Thoracic aorta (tissue), 2 donors: ENCODE data around the gene SNTG2. TPM values are rescaled to one million over a fixed set of nuclear protein-coding genes. Genes with fewer than 3 reads are reported as not detected.

Experiments
- ATAC-seq: fragments of 150-250 bp; one replicate; pipeline ENCODE4 v1.8.0; 2017; ENCODE audit warnings: low read depth; ENCODE audit not compliant: insufficient number of reproducible peaks, low FRiP score
- DNase-seq: peaks from one replicate; pipeline ENCODE4 v3.0.0-alpha.2; 2020; ENCODE audit warnings: low spot score
- H3K27ac ChIP-seq, 2 donors: fragments of 200-600 bp; sonication (generic); 1 replicate in 1 of 2; 2 replicates in 1 of 2; pipeline ENCODE4 v1.5.1; 2016; ENCODE audit warnings: mild to moderate bottlenecking in 2 of 2, moderate library complexity in 2 of 2
- H3K27me3 ChIP-seq: fragments of 200-600 bp; sonication (generic); replicated peaks from 2 replicates; pipeline ENCODE4 v1.6.0; 2016; ENCODE audit warnings: mild to moderate bottlenecking; ENCODE audit not compliant: insufficient read depth
- H3K36me3 ChIP-seq: fragments of 200-600 bp; sonication (generic); one replicate; pipeline ENCODE4 v1.5.1; 2016
- H3K4me1 ChIP-seq, 2 donors: fragments of 200-600 bp; sonication (generic); 1 replicate in 1 of 2; 2 replicates in 1 of 2; pipeline versions ENCODE4 v1.5.1 to v1.6.0; 2016; ENCODE audit warnings: low read depth in 2 of 2, mild to moderate bottlenecking in 1 of 2; ENCODE audit not compliant: control insufficient read depth in 1 of 2
- H3K4me3 ChIP-seq: fragments of 200-600 bp; sonication (generic); 2 replicates; pipeline ENCODE4 v1.5.1; 2016; ENCODE audit warnings: mild to moderate bottlenecking
- H3K9me3 ChIP-seq: fragments of 200-600 bp; sonication (generic); 2 replicates; pipeline ENCODE4 v1.5.1; 2016
- CTCF ChIP-seq: fragments of 200-600 bp; sonication (generic); IDR thresholded peaks from one replicate; pipeline ENCODE4 v1.5.1; 2019; ENCODE audit warnings: antibody characterized with exemption
- total RNA-seq, 2 donors: library from RNA; depleted of rRNA; stranded (reverse); fragments of >200 nt; gene quantifications; one replicate each; pipeline versions ENCODE4 v1.1.0 to v1.2.3, GENCODE V29; 2016

Gene SNTG2
- total RNA-seq, 2 donors from 2014 or later, result 8.9 to 18.6 TPM

GRCh38 chr2:926259-926793 is 24.3 kb upstream of the SNTG2 start:
- Histone ChIP-seq H3K4me1 (no peaks in the 10 kb centered on the region), H3K4me3 (no peak overlapping the region), H3K27ac (no peak overlapping the region), H3K27me3 (no peaks in the 10 kb centered on the region), H3K9me3 (no peaks in the 10 kb centered on the region), H3K36me3 (no peaks in the 10 kb centered on the region)
- DNase-seq (no peak), ATAC-seq (no peak)
- TF ChIP-seq CTCF, result no peak

- DNase-seq, result no peak
- ATAC-seq, result no peak
- no peaks in the 10 kb centered on the region for H3K36me3 ChIP-seq
- H3K4me1 ChIP-seq, result no peaks in the 10 kb centered on the region
- no peak for TF ChIP-seq CTCF
- H3K4me3 ChIP-seq, result no peak overlapping the region
- H3K9me3 ChIP-seq, result no peaks in the 10 kb centered on the region
- H3K27ac ChIP-seq, result no peak overlapping the region
- H3K27me3 ChIP-seq, result no peaks in the 10 kb centered on the region
Measured at GRCh38 chr2:926896-927295, 23.8 kb upstream of the SNTG2 start.

- TF ChIP-seq CTCF, result no peak
- no peak overlapping the region for H3K4me3 ChIP-seq
- H3K4me1 ChIP-seq, result no peaks in the 10 kb centered on the region
- no peaks in the 10 kb centered on the region for H3K9me3 ChIP-seq
- H3K27me3 ChIP-seq, result no peaks in the 10 kb centered on the region
- H3K36me3 ChIP-seq, result no peaks in the 10 kb centered on the region
- no peak for ATAC-seq
- H3K27ac ChIP-seq, result no peak overlapping the region
- DNase-seq, result no peak
Measured at GRCh38 chr2:929011-929735, 21.5 kb upstream of the SNTG2 start.

- H3K4me1 ChIP-seq, result no peaks in the 10 kb centered on the region
- no peak for DNase-seq
- no peak for ATAC-seq
- no peaks in the 10 kb centered on the region for H3K36me3 ChIP-seq
- H3K9me3 ChIP-seq, result no peaks in the 10 kb centered on the region
- TF ChIP-seq CTCF, result no peak
- H3K4me3 ChIP-seq, result no peak overlapping the region
- H3K27me3 ChIP-seq, result no peaks in the 10 kb centered on the region
- no peak overlapping the region for H3K27ac ChIP-seq
Measured at GRCh38 chr2:929925-930324, 20.7 kb upstream of the SNTG2 start.

- Histone ChIP-seq H3K27me3 (no peaks in the 10 kb centered on the region), H3K27ac (no peak overlapping the region), H3K4me1 (no peaks in the 10 kb centered on the region), H3K36me3 (no peaks in the 10 kb centered on the region), H3K4me3 (no peak overlapping the region), H3K9me3 (no peaks in the 10 kb centered on the region)
- TF ChIP-seq CTCF, result no peak
- DNase-seq (no peak), ATAC-seq (no peak)
Measured at GRCh38 chr2:930935-931334, 19.7 kb upstream of the SNTG2 start.
